Bronchial epithelial cell (primary cell): Measurements from ENCODE around the gene HSD17B11. TPM values are rescaled to one million over a fixed set of nuclear protein-coding genes. Genes with fewer than 3 reads are reported as not detected.

Source experiments
- DNase-seq: peaks from one replicate; pipeline ENCODE4 v3.0.0-alpha.2; 2010; ENCODE audit warnings: low read depth
- FAIRE-seq: peaks from 2 replicates; lab custom pipeline; 2011; peaks lifted over from hg19 to GRCh38; lab: Jason Lieb, UNC
- H3K27me3 ChIP-seq: 2 replicates; pipeline ENCODE4 v1.5.1; 2011; ENCODE audit warnings: low read length; ENCODE audit not compliant: control insufficient read depth, insufficient read depth
- H3K36me3 ChIP-seq: 2 replicates; pipeline ENCODE4 v1.5.1; 2011; ENCODE audit warnings: low read length; ENCODE audit not compliant: control insufficient read depth, insufficient read depth
- H3K4me3 ChIP-seq: 2 replicates; pipeline ENCODE4 v1.5.1; 2011; ENCODE audit warnings: mild to moderate bottlenecking, low read depth, low read length, control low read depth
- CTCF ChIP-seq: IDR thresholded peaks from 2 replicates; pipeline ENCODE4 v1.5.1; 2011; ENCODE audit warnings: mild to moderate bottlenecking, moderate library complexity, low read length, control low read depth, inconsistent platforms; ENCODE audit not compliant: insufficient read depth, severe bottlenecking
- total RNA-seq: library from RNA; depleted of rRNA; stranded (reverse); fragments of >200 nt; gene quantifications from 2 replicates; pipeline ENCODE4 v1.2.1, GENCODE V29; 2014

HSD17B11 gene
- 1.5 and 1.8 TPM in 2 replicates for total RNA-seq

GRCh38 chr4:87390891-87391575 lies at the start of gene HSD17B11:
HSD17B11 (minus strand) TSS chr4:87391188; CDS start chr4:87391070, 118 bp downstream.
- H3K4me3 ChIP-seq = peak within 1 kb of the TSS; percentile 52
- no peaks in the 10 kb centered on the region for H3K27me3 ChIP-seq
- FAIRE-seq (no peak), DNase-seq (peak; percentile 83)
- no peaks in the 10 kb centered on the region for H3K36me3 ChIP-seq
- peak; percentile 21 for TF ChIP-seq CTCF

- DNase-seq (no peak), FAIRE-seq (no peak)
- Histone ChIP-seq H3K4me3 (no peak overlapping the region), H3K36me3 (no peaks in the 10 kb centered on the region), H3K27me3 (no peaks in the 10 kb centered on the region)
- TF ChIP-seq CTCF = no peak
Observed at GRCh38 chr4:87433342-87433741, 42.4 kb upstream of the HSD17B11 start.

DNA sequence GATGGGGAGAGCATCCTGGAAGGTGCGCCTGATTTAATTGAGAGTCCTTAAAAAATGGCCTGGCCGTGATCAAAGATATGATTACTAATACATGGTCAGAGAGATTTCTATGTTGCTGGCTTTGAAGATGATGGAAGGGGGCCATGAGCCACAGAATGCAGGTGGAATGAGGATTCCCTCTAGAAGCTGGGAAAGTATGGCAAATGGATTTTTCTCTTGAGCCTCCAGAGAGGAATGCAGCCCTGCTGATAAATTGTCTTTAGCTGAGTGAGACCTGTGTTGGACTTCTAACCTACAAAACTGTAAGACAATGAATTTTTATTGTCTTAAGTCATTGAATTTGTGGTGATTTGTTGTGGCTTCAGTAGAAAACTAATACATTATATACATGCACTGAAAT lies 39.0 kb upstream of the HSD17B11 start:
- Histone ChIP-seq H3K27me3 (no peaks in the 10 kb centered on the region), H3K36me3 (no peaks in the 10 kb centered on the region), H3K4me3 (no peak overlapping the region)
- peak; percentile 50 for FAIRE-seq
- no peak for TF ChIP-seq CTCF
- no peak for DNase-seq

DNA sequence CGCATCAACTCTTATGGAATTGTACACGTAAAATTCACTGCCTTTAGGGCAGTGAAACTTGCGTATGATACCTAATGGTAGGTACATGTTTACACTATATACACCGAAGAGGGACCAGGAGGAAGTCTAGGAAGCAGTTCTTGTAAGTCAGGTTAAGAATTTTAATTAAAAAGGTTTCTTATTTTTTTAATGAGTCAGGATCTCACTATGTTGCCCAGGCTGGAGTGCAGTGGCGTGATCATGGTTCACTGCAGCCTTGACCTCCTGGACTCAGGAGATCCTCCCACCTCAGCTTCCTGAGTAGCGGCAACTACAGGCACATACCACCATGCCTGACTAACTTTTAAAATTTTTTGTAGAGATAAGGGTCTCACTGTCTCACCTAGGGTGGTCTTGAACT lies 38.0 kb upstream of the HSD17B11 start:
- TF ChIP-seq CTCF = no peak
- no peak overlapping the region for H3K4me3 ChIP-seq
- no peaks in the 10 kb centered on the region for H3K27me3 ChIP-seq
- H3K36me3 ChIP-seq = no peaks in the 10 kb centered on the region
- DNase-seq = no peak
- FAIRE-seq = no peak

DNA sequence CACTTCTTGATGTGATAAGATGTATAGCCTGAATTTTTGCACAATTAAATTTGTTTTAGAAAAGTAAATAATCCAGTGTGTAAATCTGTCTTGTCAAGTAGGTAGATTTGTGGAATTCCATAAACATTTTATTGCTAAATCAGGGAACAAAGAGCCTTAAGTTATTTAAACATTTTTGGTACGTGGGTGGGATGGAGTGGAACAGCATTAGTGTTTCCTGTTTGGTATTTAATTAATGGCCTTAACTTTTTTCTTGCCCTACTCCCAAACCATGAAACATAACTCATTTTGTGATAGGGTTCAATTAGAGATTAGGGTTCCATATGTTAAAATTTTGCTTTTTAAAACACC lies 36.5 kb upstream of the HSD17B11 start:
- Histone ChIP-seq H3K36me3 (no peaks in the 10 kb centered on the region), H3K27me3 (no peaks in the 10 kb centered on the region), H3K4me3 (no peak overlapping the region)
- DNase-seq (no peak), FAIRE-seq (no peak)
- no peak for TF ChIP-seq CTCF

DNA sequence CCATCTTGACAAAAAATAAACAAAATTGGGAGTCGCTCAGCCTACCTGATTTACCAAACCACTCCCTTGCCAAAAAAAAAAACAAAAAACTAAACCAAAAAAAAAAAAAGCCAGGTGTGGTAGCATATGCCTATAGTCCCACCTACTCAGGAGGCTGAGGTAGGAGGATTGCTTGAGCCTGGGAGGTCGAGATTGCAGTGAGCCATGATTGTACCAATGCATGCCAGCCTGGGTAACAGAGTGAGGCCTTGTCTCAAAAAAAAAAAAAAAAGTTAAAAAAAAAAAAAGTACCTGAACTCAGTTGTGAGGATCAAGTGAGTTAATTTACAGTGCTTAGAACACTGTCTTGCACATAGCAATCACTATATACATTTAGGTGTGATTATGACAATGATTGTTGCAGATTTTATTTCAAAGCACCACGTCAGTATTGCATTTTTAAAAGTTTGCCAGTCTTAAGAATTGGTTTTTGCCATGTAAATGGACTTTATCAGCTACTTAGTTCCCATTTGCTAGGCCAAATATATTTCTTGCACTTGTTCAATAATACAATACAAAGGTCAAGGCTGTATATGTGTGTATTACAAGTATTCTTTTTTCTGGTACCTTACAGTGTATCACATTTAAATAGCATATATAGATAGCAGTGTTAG lies 36.0 kb upstream of the HSD17B11 start:
- H3K27me3 ChIP-seq = no peaks in the 10 kb centered on the region
- no peak for TF ChIP-seq CTCF
- no peak for DNase-seq
- FAIRE-seq = no peak
- H3K36me3 ChIP-seq = no peaks in the 10 kb centered on the region
- no peak overlapping the region for H3K4me3 ChIP-seq
